HepG2 (cell line): ENCODE data around the gene TRIM54. TPM values are rescaled to one million over a fixed set of nuclear protein-coding genes. Genes with fewer than 3 reads are reported as not detected.

Experiments used
- AKAP8 ChIP-seq: sonication (generic); formaldehyde crosslinking; IDR thresholded peaks from 2 replicates; pipeline ENCODE4 v1.5.1; 2020; ENCODE audit warnings: mild to moderate bottlenecking, missing genetic modification reagents
- ARID2 ChIP-seq: sonication (generic); formaldehyde crosslinking; IDR thresholded peaks from 2 replicates; pipeline ENCODE4 v1.8.1; 2022; ENCODE audit warnings: mild to moderate bottlenecking, missing genetic modification reagents, borderline replicate concordance
- ATF7 ChIP-seq, 2 experiments: fragments of 450-650 bp in 1 of 2; sonication (generic) in 1 of 2; formaldehyde crosslinking in 1 of 2; IDR thresholded peaks; 2 replicates each; pipeline versions ENCODE4 v1.4.0 to v1.6.1; 2016 to 2020; ENCODE audit warnings: antibody characterized with exemption in 1 of 2, mild to moderate bottlenecking in 1 of 2, missing genetic modification reagents in 1 of 2
- BHLHE40 ChIP-seq: IDR thresholded peaks from 2 replicates; pipeline ENCODE4 v1.6.1; 2011; ENCODE audit warnings: low read length, improper control_type of control experiment
- CENPX ChIP-seq: sonication (generic); formaldehyde crosslinking; IDR thresholded peaks from 2 replicates; pipeline ENCODE4 v1.9.0; 2021; ENCODE audit warnings: mild to moderate bottlenecking, missing genetic modification reagents, moderate library complexity
- E2F2 ChIP-seq: sonication (generic); formaldehyde crosslinking; IDR thresholded peaks from 2 replicates; pipeline ENCODE4 v1.4.0; 2020; ENCODE audit warnings: missing genetic modification reagents, borderline replicate concordance
- FOXC1 ChIP-seq: sonication (generic); formaldehyde crosslinking; IDR thresholded peaks from 2 replicates; pipeline ENCODE4 v1.8.0; 2022; ENCODE audit warnings: mild to moderate bottlenecking, missing genetic modification reagents, borderline replicate concordance
- HES4 ChIP-seq: sonication (generic); formaldehyde crosslinking; IDR thresholded peaks from 2 replicates; pipeline ENCODE4 v1.9.0; 2021; ENCODE audit warnings: mild to moderate bottlenecking, missing genetic modification reagents, borderline replicate concordance
- HOXA9 ChIP-seq: sonication (generic); formaldehyde crosslinking; IDR thresholded peaks from 2 replicates; pipeline ENCODE4 v1.8.1; 2022; ENCODE audit warnings: missing genetic modification reagents, mild to moderate bottlenecking, moderate library complexity, borderline replicate concordance
- ISL2 ChIP-seq: sonication (generic); formaldehyde crosslinking; IDR thresholded peaks from 2 replicates; pipeline ENCODE4 v1.5.0; 2020; ENCODE audit warnings: missing genetic modification reagents
- JUN ChIP-seq: sonication (generic); formaldehyde crosslinking; IDR thresholded peaks from 2 replicates; pipeline ENCODE4 v1.4.0; 2020; ENCODE audit warnings: mild to moderate bottlenecking, missing genetic modification reagents
- KMT2B ChIP-seq: IDR thresholded peaks from 2 replicates; pipeline ENCODE4 v1.6.1; 2016; ENCODE audit warnings: missing genetic modification reagents, missing compliant biosample characterization
- MIER2 ChIP-seq: IDR thresholded peaks from 2 replicates; pipeline ENCODE4 v1.6.1; 2016; ENCODE audit warnings: missing biosample characterization, missing genetic modification reagents
- NAIF1 ChIP-seq: sonication (generic); formaldehyde crosslinking; IDR thresholded peaks from 2 replicates; pipeline ENCODE4 v1.5.0; 2020; ENCODE audit warnings: mild to moderate bottlenecking, missing genetic modification reagents, borderline replicate concordance
- RFXANK ChIP-seq: IDR thresholded peaks from 2 replicates; pipeline ENCODE4 v1.6.1; 2016
- SP5 ChIP-seq: IDR thresholded peaks from 2 replicates; pipeline ENCODE4 v1.6.1; 2016; ENCODE audit warnings: low read depth, borderline replicate concordance
- THYN1 ChIP-seq: sonication (generic); formaldehyde crosslinking; IDR thresholded peaks from 2 replicates; pipeline ENCODE4 v1.8.1; 2023; ENCODE audit warnings: low read depth, mild to moderate bottlenecking, moderate library complexity, missing genetic modification reagents, borderline replicate concordance
- YEATS4 ChIP-seq: sonication (generic); formaldehyde crosslinking; IDR thresholded peaks from 2 replicates; pipeline ENCODE4 v1.4.0; 2020; ENCODE audit warnings: missing genetic modification reagents, borderline replicate concordance
- ZFAT ChIP-seq: sonication (generic); formaldehyde crosslinking; conservative IDR thresholded peaks from 2 replicates; pipeline ENCODE4 v1.8.1; 2023; ENCODE audit warnings: missing genetic modification reagents, inconsistent platforms
- ZKSCAN1 ChIP-seq: fragments of 150-350 bp; IDR thresholded peaks from 2 replicates; pipeline ENCODE4 v1.6.1; 2014; ENCODE audit warnings: low read length
- ZNF260 ChIP-seq: sonication (generic); formaldehyde crosslinking; IDR thresholded peaks from 2 replicates; pipeline ENCODE4 v1.4.0; 2020; ENCODE audit warnings: missing genetic modification reagents, low read depth, mild to moderate bottlenecking, borderline replicate concordance
- ZNF276 ChIP-seq: sonication (generic); formaldehyde crosslinking; IDR thresholded peaks from 2 replicates; pipeline ENCODE4 v1.4.0; 2020; ENCODE audit warnings: mild to moderate bottlenecking, low read depth, missing genetic modification reagents
- ZNF430 ChIP-seq: sonication (generic); formaldehyde crosslinking; IDR thresholded peaks from 2 replicates; pipeline ENCODE4 v1.9.0; 2021; ENCODE audit warnings: mild to moderate bottlenecking, missing genetic modification reagents
- ZNF431 ChIP-seq: sonication (generic); formaldehyde crosslinking; IDR thresholded peaks from 2 replicates; pipeline ENCODE4 v1.9.0; 2022; ENCODE audit warnings: missing genetic modification reagents, low read depth, mild to moderate bottlenecking, borderline replicate concordance
- polyA plus RNA-seq, 8 experiments: library from polyadenylated mRNA; depleted of rRNA in 3 of 8; stranded (reverse) in 7 of 8; unstranded in 1 of 8; fragments of >200 nt; fragmentation: Illumina TruSeq in 4 of 8; extraction: Trizol in 4 of 8; gene quantifications; 2 replicates each; pipeline versions ENCODE4 v1.2.1 to v1.2.3, GENCODE V29; 2011 to 2016; ENCODE audit warnings: low read depth in 4 of 8, missing spikeins in 1 of 8, mixed read lengths in 1 of 8; ENCODE audit not compliant: insufficient read depth in 1 of 8
- total RNA-seq, 5 experiments: library from RNA; depleted of rRNA; stranded (reverse); fragments of >200 nt; fragmentation: Illumina TruSeq; extraction: Trizol; gene quantifications; 2 replicates each; pipeline ENCODE4 v1.2.3, GENCODE V29; 2016; ENCODE audit warnings: low read depth in 1 of 5
- TF ChIP-seq, protein P1 (sequence below): sonication (generic); formaldehyde crosslinking; IDR thresholded peaks from 2 replicates; pipeline ENCODE4 v1.5.0; 2020; ENCODE audit warnings: missing genetic modification reagents

Gene TRIM54
- total and polyA plus RNA-seq, 2 of the 13 experiments (the other 11 are each of a cell fraction or from before 2014, with no cell fraction given) = 0.07 to 0.13 TPM

GRCh38 chr2:27322766-27323595 lies 40.8 kb downstream of the TRIM54 start, which contains the start of gene MPV17 (continued):
- TF ChIP-seq KMT2B (CRISPR knock-in tag) (peak; percentile 82), AKAP8 (CRISPR knock-in tag) (no peak), ZFAT (0 out of 2 replicates have a peak, but pooled peaks have one; percentile 59), HOXA9 (CRISPR knock-in tag) (no peak), ZNF260 (CRISPR knock-in tag) (no peak), HES4 (peak; percentile 91; the same call in 1 of the 2 replicates), JUN (no peak), ZKSCAN1 (no peak), ISL2 (CRISPR knock-in tag) (peak; percentile 85), YEATS4 (CRISPR knock-in tag) (peak; percentile 95), ZNF276 (CRISPR knock-in tag) (0 out of 2 replicates have a peak, but pooled peaks have one; percentile 71), ZNF431 (CRISPR knock-in tag) (0 out of 2 replicates have a peak, but pooled peaks have one; percentile 65), BHLHE40 (peak; percentile 97), NAIF1 (peak; percentile 84), ARID2 (peak; percentile 99), RFXANK (CRISPR knock-in tag) (0 out of 2 replicates have a peak, but pooled peaks have one; percentile 26), ATF7 (IDR thresholded peaks at IDR 0.05) (no peak), ATF7 (CRISPR knock-in tag; IDR thresholded peaks at IDR 0.05) (peak; percentile 83; the same call in 1 of the 2 replicates), ZNF430 (CRISPR knock-in tag) (peak; percentile 84; the same call in 1 of the 2 replicates), MIER2 (CRISPR knock-in tag) (peak; percentile 65; the same call in 1 of the 2 replicates), SP5 (CRISPR knock-in tag) (peak; percentile 66; the same call in 1 of the 2 replicates), FOXC1 (CRISPR knock-in tag) (peak; percentile 95; the same call in 1 of the 2 replicates), THYN1 (CRISPR knock-in tag) (peak; percentile 92; the same call in 1 of the 2 replicates), CENPX (CRISPR knock-in tag) (no peak), E2F2 (peak; percentile 78; the same call in 1 of the 2 replicates)
- TF ChIP-seq, protein P1, sequence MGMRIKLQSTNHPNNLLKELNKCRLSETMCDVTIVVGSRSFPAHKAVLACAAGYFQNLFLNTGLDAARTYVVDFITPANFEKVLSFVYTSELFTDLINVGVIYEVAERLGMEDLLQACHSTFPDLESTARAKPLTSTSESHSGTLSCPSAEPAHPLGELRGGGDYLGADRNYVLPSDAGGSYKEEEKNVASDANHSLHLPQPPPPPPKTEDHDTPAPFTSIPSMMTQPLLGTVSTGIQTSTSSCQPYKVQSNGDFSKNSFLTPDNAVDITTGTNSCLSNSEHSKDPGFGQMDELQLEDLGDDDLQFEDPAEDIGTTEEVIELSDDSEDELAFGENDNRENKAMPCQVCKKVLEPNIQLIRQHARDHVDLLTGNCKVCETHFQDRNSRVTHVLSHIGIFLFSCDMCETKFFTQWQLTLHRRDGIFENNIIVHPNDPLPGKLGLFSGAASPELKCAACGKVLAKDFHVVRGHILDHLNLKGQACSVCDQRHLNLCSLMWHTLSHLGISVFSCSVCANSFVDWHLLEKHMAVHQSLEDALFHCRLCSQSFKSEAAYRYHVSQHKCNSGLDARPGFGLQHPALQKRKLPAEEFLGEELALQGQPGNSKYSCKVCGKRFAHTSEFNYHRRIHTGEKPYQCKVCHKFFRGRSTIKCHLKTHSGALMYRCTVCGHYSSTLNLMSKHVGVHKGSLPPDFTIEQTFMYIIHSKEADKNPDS (CRISPR knock-in tag) = peak; percentile 92
